ENCODE data around the gene OR4D6.
"Not testable (repeated sequence)": the region's sequence is repeated elsewhere in the genome, so short reads cannot be mapped to it uniquely, and the experiment has no call there.

The OR4D6 gene

GRCh38 chr11:59456661-59457060 is at the start of gene OR4D6:
Gene OR4D6 (plus strand): TSS chr11:59456961. CDS start chr11:59456961, 0 bp downstream.
- no peak for DNase-seq

GRCh38 chr11:59413646-59414045 is 43.1 kb upstream of the OR4D6 start:
- DNase-seq = no peak

- DNase-seq = no peak
Measured at GRCh38 chr11:59415111-59415510, 41.6 kb upstream of the OR4D6 start.

- DNase-seq = no peak
Measured at GRCh38 chr11:59416613-59417012, 40.1 kb upstream of the OR4D6 start.

GRCh38 chr11:59417023-59417422 is 39.7 kb upstream of the OR4D6 start:
- no peak for DNase-seq

GRCh38 chr11:59418156-59418555 is 38.6 kb upstream of the OR4D6 start:
- no peak for DNase-seq

- no peak for DNase-seq
Measured at GRCh38 chr11:59423835-59424234, 32.9 kb upstream of the OR4D6 start.

GRCh38 chr11:59425131-59425530 is 31.6 kb upstream of the OR4D6 start:
- DNase-seq = no peak

GRCh38 chr11:59426361-59427067 is 30.2 kb upstream of the OR4D6 start, which contains the start of gene OR5A2:
Gene OR5A2 (minus strand): TSS chr11:59426413. CDS start chr11:59422953, 3,460 bp downstream.
- DNase-seq = no peak

GRCh38 chr11:59427068-59427382 is 29.7 kb upstream of the OR4D6 start:
- DNase-seq = no peak

- DNase-seq = no peak
Measured at GRCh38 chr11:59429924-59430516, 26.7 kb upstream of the OR4D6 start.

- DNase-seq = no peak
Measured at GRCh38 chr11:59436169-59436568, 20.6 kb upstream of the OR4D6 start, which contains the start of gene OR5A1. Gene OR5A1 (plus strand): TSS chr11:59436469. CDS start chr11:59443169, 6,700 bp downstream.

GRCh38 chr11:59437770-59438169 is 19.0 kb upstream of the OR4D6 start:
- DNase-seq = no peak

- DNase-seq = not testable (repeated sequence)
Measured at GRCh38 chr11:59445624-59446023, 11.1 kb upstream of the OR4D6 start.

- no peak for DNase-seq
Measured at GRCh38 chr11:59448484-59448883, 8.3 kb upstream of the OR4D6 start.

- DNase-seq = no peak
Measured at GRCh38 chr11:59459916-59460315, 3.2 kb downstream of the OR4D6 start.

- no peak for DNase-seq
Measured at GRCh38 chr11:59463190-59463641, 6.5 kb downstream of the OR4D6 start.

- no peak for DNase-seq
Measured at GRCh38 chr11:59473015-59473414, 16.3 kb downstream of the OR4D6 start, which contains the start of gene OR4D10. Gene OR4D10 (plus strand): TSS chr11:59473315. CDS start chr11:59477430, 4,115 bp downstream.

GRCh38 chr11:59475176-59475575 is 18.4 kb downstream of the OR4D6 start:
- DNase-seq = no peak

- DNase-seq = no peak
Measured at GRCh38 chr11:59479906-59480305, 23.1 kb downstream of the OR4D6 start.

GRCh38 chr11:59480359-59480758 is 23.6 kb downstream of the OR4D6 start:
- DNase-seq = no peak

GRCh38 chr11:59501931-59502330 is 45.2 kb downstream of the OR4D6 start:
- no peak for DNase-seq

- DNase-seq = no peak
Measured at GRCh38 chr11:59503276-59503675, 46.5 kb downstream of the OR4D6 start, which contains the start of gene OR4D11. Gene OR4D11 (plus strand): TSS chr11:59503576. CDS start chr11:59503576, 0 bp downstream.
